Stimulated activated CD4-positive, alpha-beta T cell treated with anti-CD3 and anti-CD28 coated beads, Interleukin-4, amount 100 ng/mL, for 1 hour (primary cell): Measurements from ENCODE around the gene KLHDC8A.

Experiments
- DNase-seq: peaks from one replicate; pipeline ENCODE4 v3.0.0-alpha.2; 2020

The KLHDC8A gene

DNA sequence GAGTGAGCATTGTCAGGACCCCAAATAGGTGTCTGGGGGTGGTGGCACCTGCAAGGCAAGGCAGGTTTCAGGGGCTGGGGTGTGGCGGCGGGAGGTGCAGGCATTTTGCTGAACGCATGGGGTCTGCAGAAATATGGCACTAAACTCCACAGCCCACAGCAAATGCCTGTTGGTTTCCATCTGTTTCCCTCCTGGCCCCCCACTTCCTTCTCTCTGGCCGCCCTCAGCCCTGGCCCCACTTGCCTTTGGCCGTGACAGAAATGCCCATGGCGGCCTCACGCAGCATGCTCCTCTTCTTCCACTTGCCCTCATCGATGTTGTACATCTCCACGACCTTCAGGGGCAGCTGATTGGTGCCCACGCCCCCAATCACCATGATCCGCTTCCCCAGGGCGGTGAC lies 13.7 kb downstream of the KLHDC8A start:
- DNase-seq = no peak

DNA sequence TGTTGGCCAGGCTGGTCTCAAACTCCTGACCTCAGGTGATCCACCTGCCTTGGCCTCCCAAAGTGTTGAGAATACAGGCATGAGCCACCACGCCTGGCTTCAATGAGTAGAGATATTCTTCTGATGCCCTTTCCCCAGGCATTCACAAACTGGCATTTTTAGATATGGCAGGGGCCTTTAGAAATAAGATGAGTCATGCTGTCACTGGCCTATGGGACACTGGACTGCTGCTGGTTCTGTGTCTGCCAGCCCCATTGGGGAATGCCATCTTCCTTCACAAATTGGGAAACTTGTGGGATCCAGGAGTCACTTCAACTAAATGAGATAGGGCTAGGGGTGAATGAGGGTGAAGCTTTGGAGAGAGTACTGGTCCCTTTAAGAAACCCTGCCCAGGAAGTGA lies 16.0 kb downstream of the KLHDC8A start:
- DNase-seq = no peak

- DNase-seq = no peak
These were observed 17.0 kb downstream of the KLHDC8A start for GRCh38 chr1:205339717-205340116.

- DNase-seq = no peak
These were observed 17.5 kb downstream of the KLHDC8A start for GRCh38 chr1:205339197-205339702.

DNA sequence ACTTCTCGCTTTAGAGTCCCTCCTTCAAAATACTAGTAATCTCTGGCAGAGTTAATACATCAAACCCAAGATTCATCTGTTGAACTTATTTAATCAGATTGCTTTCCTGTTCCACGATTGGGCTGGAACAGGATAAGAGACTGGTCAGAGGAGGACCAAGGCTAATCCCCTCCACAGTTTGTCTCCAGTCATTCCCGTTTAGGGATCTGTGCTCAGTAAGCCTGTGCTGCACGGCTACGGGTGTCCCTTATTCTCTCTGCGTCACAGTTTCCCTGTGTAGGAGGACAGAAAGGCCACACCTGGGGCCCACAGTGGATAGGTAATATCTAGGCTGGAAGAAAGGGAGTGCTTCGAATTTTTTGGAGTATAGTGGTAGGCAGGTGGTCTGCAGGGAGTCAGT lies 18.7 kb downstream of the KLHDC8A start:
- no peak for DNase-seq

DNA sequence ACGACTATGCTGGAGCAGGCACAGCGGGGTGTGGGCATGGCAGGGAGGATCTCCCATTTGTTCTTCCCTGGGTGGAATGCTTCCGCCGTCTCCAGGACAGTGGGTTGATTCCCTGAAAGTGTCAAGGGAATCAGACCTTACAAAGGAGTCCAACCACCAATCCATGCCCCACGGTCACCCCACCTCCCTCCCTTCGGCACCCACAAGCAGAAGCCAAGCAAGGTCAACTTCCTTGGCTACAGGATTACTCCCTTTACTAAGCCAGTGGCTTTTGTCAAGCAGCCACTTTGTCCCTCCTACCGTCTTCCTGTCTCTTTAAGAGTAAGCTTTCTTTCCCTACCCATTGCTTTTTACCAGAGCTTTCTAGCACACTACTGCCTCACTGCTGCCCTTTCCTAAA lies 19.2 kb downstream of the KLHDC8A start:
- no peak for DNase-seq

DNA sequence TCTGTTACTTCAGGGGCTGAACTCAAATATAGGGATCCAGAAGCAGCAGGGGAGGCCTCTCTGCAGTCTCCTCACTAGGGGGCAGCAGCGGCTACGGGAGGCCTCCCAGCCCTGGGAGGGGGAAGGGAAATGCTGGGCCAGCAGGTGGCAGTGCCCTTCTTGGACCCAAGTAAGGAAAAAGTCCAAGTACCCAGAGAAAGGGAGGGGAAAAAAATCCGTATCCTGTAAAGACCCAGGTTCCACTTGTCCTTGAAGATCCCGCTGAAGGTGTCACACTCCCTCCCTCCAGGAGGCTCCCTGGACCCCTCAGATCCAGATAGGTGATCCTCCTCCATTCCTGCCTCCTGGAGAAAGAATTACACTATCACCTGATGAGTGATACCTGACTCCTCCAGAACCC lies 21.0 kb downstream of the KLHDC8A start:
- DNase-seq = peak; percentile 79

GRCh38 chr1:205332015-205332791 lies 24.5 kb downstream of the KLHDC8A start:
- no peak for DNase-seq

GRCh38 chr1:205330150-205330549 lies 26.6 kb downstream of the KLHDC8A start:
- no peak for DNase-seq

- no peak for DNase-seq
These were observed 27.0 kb downstream of the KLHDC8A start for GRCh38 chr1:205329719-205330118.

- no peak for DNase-seq
These were observed 28.2 kb downstream of the KLHDC8A start for GRCh38 chr1:205328476-205328875.

DNA sequence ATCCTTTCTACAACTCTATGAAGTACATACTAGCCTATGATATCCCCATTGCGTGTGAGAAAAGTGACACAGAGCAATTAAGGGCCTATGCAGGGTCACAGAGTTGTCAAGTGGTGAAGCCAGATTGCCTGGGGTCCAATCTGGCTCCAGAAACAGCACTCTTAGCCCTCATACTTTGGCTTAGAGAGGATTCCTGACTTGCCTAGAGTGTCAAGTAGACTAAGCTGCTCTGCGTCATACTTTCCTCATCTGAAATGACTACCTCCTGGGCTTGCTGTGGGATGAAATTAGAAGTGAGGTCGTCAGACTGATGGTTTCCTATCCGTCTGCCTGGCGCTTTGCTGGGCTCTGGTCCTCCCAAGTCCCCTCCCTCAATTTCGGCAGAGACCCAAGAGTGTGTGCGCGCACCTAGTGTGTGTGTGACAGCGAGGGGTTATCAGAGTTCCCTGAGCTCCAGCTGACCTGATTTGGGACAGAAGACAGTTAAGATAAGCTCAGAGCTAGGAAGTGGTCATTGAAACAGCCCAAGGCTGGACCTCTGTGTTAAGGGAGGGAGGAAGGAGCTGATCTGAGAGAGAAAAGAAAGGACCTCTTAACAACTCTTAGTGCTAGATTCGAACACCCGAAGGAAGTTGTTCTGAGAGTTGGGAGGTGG lies 29.8 kb downstream of the KLHDC8A start:
- no peak for DNase-seq

DNA sequence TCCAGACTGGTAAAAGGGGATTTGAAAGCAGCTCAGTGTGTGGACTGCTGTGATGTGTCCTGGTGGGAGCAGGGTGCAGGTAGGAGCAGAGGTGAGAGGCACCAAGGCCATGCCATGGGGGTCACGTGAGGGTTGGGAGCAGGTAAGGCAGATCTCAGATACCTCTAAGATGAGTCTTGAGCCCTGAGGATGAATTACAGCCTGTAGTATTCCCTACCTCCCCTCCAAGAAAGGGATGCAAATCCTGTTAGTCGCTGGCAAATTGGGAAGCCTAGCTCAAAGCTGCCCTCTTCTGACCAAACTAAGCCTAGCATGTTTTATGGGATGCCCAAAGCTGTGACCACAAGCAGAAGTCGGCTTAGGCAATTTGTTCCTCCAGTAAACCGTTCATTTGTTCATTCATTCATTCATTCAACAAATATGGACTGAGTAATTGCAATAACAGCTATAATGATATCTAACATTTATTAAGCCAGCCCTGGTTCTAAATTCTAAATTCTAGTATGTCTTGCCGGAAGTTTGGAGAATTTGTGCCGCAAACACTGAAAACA lies 31.3 kb downstream of the KLHDC8A start:
- no peak for DNase-seq

DNA sequence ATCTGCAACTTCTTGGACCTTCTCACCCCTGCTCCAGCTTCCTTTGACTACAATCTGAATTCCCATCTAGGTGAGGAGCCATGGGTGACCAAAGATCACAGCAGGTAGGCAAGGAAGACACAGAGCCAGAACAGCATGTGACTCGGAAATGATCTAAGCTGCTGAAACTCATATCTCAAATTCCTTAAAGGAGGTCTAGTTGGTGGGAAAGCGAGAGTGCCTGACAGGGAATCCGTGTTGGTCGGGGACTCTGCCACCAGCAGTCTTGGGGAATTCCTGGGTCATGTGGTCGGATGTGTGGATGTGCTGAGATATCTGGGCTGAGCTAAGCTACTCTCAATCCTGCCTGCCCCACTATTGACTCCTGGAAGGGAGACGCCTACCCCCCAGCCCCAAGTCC lies 31.9 kb downstream of the KLHDC8A start:
- no peak for DNase-seq

DNA sequence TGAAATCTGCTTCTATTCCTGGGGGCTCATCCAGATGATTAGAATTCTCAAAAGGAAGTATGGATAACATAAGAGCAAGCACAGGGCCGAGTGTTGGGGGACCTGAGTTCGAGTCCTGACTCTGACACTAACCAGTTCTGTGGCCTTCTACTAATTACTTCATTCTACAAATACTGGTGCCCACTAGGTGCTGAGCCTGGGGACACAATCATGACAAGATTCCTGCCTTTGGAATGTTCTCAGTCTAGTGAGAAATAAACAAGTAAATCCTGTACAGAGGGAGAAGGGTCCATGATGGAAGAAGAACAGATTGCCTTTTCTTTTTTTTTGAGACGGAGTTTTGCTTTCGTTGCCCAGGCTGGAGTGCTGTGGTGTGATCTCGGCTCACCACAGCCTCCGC lies 32.9 kb downstream of the KLHDC8A start:
- no peak for DNase-seq

- DNase-seq = no peak
These were observed 34.8 kb downstream of the KLHDC8A start for GRCh38 chr1:205321959-205322283.

DNA sequence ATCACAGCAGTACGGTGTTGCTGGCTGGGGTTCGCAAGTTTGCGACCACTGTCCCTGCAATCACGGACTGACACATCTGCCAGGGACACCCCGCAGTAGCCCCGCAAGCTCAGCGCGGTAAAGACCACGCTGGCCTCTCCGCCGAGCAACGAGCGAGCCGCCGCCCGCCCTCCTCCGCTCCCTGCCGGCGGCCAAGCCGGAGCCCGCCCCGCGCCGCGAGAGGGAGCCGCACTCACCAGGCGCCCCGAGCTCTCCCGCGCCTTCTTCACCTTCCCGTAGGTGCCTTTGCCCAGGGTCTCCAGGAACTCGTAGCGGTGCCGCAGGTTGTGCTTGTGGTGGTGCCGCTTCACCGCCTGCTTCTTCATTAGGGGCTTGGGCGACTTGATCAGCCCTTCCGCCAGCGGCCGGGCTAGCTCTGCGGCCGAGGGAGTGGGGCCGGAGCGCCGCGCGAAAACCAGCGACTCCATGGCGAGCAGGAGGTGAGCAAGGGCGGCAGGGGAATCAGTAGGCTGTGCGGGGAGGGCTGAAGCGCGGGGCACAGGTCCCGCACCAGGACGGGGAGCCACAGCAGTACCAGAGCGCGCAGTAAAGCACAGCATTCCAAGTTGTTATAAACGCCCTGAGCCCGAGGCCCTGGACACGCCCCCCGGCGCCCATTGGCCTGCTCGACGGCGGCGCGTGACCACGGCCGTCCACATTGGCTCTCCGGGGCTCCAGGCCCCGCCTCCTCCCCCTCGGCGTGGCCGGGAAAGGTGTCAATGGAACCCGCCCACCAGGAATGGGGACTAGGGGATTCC lies 35.4 kb downstream of the KLHDC8A start, which contains the start of gene NUAK2:
Gene NUAK2 (minus strand): TSS at position 584 of the 797 bp plus-strand sequence. CDS start 117 bp downstream, at position 467.
- DNase-seq = peak; percentile 88

DNA sequence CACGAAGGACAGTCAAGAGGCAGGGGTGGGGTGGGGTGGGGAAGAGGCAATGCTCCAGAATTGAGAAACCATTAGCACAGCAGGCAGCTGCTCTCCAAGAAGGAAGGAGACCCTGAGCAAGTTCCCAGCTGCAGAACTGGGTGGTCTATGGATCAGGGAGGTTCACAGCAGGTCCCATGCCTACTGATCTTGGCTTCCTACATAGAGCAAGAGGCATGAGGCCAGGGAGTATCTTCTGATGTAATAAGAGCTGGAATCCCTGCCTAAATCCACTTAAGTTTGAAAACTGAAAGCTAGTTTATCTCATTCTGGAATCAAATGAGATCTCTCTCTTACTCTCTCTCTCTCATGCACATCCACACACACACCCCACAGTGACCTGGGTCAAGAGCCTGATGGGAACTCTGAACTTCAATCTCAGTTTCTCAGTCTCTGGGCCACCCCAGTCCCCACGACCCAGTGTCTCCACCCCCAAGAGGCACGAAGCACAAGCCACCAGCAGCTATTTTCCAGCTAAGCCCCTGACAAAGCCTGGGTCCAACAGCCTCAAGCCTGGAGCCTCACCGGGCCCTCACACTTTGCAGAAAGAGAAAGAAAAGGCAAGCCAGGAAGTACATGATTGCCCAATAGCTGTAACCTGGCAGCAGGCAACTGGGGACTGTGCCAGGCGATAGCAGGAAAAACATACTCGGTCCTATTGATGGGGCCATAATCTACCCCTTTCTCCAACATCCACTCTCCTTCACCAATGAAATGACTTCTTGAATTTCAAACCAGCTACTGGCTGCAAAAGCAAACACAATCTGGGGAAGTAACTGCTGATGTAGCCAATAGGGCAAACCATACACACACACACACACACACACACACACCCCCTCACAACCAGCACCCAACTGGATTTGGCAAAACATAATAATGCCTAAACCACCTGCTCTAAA lies 37.4 kb downstream of the KLHDC8A start:
- DNase-seq = peak; percentile 20

DNA sequence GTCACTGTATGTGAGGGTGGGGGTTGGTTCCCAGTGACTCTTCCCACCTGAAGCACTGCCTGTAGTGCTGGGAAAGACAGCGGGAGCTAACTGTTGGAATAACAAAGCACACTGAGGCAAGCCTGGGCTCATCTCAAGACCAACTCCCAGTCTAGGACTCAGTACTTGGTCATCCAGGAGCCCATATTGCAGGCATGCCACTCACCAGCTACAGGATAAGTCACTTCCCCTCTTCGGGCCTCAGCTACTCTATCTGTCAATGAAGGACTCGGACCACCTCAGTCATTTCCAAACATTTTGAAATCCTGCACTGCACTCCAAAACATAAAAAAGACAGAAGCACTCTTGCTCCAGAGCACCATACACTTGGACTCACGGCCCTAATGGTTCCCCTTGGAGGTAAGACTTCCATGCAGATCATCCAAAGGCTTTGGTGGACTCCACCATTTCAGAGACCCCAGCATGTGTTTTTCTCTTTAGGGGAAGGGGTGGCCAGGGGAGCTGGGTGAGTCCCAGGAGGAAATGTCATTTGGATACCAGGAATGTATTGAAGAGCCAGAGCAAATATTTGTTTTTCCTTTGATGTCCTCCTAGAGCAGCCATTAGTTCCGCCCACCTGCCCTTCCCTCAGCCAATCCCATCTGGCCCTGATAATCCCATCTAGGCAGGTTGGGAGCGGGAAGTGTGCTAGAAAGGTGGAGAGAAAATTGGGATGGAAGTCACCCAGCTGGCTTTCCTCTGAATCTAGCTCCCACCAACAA lies 38.3 kb downstream of the KLHDC8A start:
- no peak for DNase-seq

- DNase-seq = no peak
These were observed 39.3 kb downstream of the KLHDC8A start for GRCh38 chr1:205317311-205317917.

GRCh38 chr1:205316161-205316566 lies 40.6 kb downstream of the KLHDC8A start:
- DNase-seq = no peak
